ENCODE results near the gene OOSP4B. TPM values are rescaled to one million over a fixed set of nuclear protein-coding genes. Genes with fewer than 3 reads are reported as not detected.

The OOSP4B gene
- total RNA-seq, 2 experiments from 2014 or later: not detected

DNA sequence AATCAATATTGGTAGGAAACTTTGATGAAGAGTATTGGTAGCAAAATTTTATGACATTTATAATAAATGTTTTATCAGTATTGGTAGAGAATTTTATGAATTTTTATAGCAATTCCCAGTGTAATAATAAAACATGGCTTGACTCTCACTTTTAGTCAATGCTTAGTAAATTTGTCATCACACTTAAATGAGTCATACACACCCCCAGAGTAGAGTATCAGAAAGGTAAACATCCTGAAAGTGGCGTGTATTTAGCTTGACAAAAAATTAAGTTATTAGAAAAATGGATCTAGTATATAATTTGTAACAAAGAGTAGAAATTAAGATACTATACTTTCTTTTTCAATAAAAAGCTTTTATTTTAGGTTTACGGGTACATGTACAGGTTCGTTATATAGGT lies 42.1 kb downstream of the OOSP4B start:
- Histone ChIP-seq H3K4me3 (ENCODE audit: low read length) (no peak overlapping the region), H3K4me1 (ENCODE audit: insufficient read depth, low read length) (no peaks in the 10 kb centered on the region), H3K27me3 (ENCODE audit: control insufficient read depth in 1 of 2, insufficient read depth in 2 of 2, low read length in 2 of 2) (no peaks in the 10 kb centered on the region), H3K36me3 (ENCODE audit: insufficient read depth, low read length) (no peaks in the 10 kb centered on the region), H3K9me3 (ENCODE audit: control insufficient read depth in 1 of 2, insufficient read depth in 1 of 2, low read length in 2 of 2) (no peaks in the 10 kb centered on the region), H3K27ac (ENCODE audit: low read depth in 1 of 2, low read length in 2 of 2) (no peak overlapping the region)
- POLR2A ChIA-PET: no interaction called here
- CTCF ChIA-PET: no interaction called here
- no peaks in the 10 kb centered on the region for H3K4me1 Mint-ChIP-seq (ENCODE audit: low read depth)
- no peaks in the 10 kb centered on the region for H3K36me3 Mint-ChIP-seq (ENCODE audit: low read depth)
- no peak for TF ChIP-seq CTCF (IDR thresholded peaks at IDR 0.05)
- intact Hi-C loops (cut with DNase I, micrococcal nuclease): no loop called here
- ATAC-seq (ENCODE audit: poor library complexity) (no peak), DNase-seq (no peak)
- H3K27me3 Mint-ChIP-seq: no peaks in the 10 kb centered on the region
- no peaks in the 10 kb centered on the region for H3K9me3 Mint-ChIP-seq
- H3K27ac Mint-ChIP-seq: no peak overlapping the region
- H3K4me3 Mint-ChIP-seq: no peak overlapping the region

GRCh38 chr11:60059521-60060240 lies 42.7 kb downstream of the OOSP4B start:
- CTCF ChIA-PET: no interaction called here
- H3K9me3 ChIP-seq (ENCODE audit: control insufficient read depth in 1 of 2, insufficient read depth in 1 of 2, low read length in 2 of 2): no peaks in the 10 kb centered on the region
- no peaks in the 10 kb centered on the region for H3K27me3 Mint-ChIP-seq
- ATAC-seq (ENCODE audit: poor library complexity): no peak
- POLR2A ChIA-PET: no interaction called here
- no peak overlapping the region for H3K4me3 ChIP-seq (ENCODE audit: low read length)
- DNase-seq: no peak
- no peaks in the 10 kb centered on the region for H3K4me1 ChIP-seq (ENCODE audit: insufficient read depth, low read length)
- no peak overlapping the region for H3K27ac Mint-ChIP-seq
- H3K9me3 Mint-ChIP-seq: no peaks in the 10 kb centered on the region
- H3K36me3 Mint-ChIP-seq (ENCODE audit: low read depth): no peaks in the 10 kb centered on the region
- no peak overlapping the region for H3K27ac ChIP-seq (ENCODE audit: low read depth in 1 of 2, low read length in 2 of 2)
- TF ChIP-seq CTCF (IDR thresholded peaks at IDR 0.05): no peak
- intact Hi-C loops (cut with DNase I, micrococcal nuclease): no loop called here
- H3K4me1 Mint-ChIP-seq (ENCODE audit: low read depth): no peaks in the 10 kb centered on the region
- no peaks in the 10 kb centered on the region for H3K36me3 ChIP-seq (ENCODE audit: insufficient read depth, low read length)
- H3K27me3 ChIP-seq (ENCODE audit: control insufficient read depth in 1 of 2, insufficient read depth in 2 of 2, low read length in 2 of 2): no peaks in the 10 kb centered on the region
- H3K4me3 Mint-ChIP-seq: no peak overlapping the region

DNA sequence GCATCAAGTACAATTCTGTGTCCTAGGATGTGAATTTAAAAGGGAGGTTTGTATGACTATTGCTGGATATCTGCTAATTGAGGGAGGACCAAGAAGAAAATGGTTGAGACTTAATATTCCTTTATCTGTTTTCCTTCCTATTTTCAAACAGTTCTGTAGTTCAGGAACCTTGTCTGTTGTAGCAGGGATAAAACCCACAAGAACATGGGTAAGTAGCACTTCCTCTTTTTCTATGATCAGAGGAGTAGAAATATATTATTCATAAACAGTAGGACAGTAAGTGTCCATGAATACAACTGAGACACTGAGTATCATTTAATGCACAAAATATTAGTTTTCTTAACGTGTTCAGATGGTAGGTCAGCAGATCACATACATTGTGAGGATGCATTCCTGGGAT lies 47.1 kb downstream of the OOSP4B start:
- H3K4me3 ChIP-seq (ENCODE audit: low read length): no peak overlapping the region
- DNase-seq (peak in 3 of 14 experiments; percentile 1 to 16 (median 9)), ATAC-seq (ENCODE audit: poor library complexity) (no peak)
- intact Hi-C loops (cut with DNase I, micrococcal nuclease): no loop called here
- Mint-ChIP-seq H3K27ac (no peak overlapping the region), H3K27me3 (no peaks in the 10 kb centered on the region), H3K36me3 (ENCODE audit: low read depth) (no peaks in the 10 kb centered on the region), H3K9me3 (no peaks in the 10 kb centered on the region), H3K4me3 (no peak overlapping the region), H3K4me1 (ENCODE audit: low read depth) (no peaks in the 10 kb centered on the region)
- CTCF ChIA-PET: no interaction called here
- H3K36me3 ChIP-seq (ENCODE audit: insufficient read depth, low read length): no peaks in the 10 kb centered on the region
- POLR2A ChIA-PET: no interaction called here
- no peak for TF ChIP-seq CTCF (IDR thresholded peaks at IDR 0.05)
- no peaks in the 10 kb centered on the region for H3K4me1 ChIP-seq (ENCODE audit: insufficient read depth, low read length)
- no peaks in the 10 kb centered on the region for H3K9me3 ChIP-seq (ENCODE audit: control insufficient read depth in 1 of 2, insufficient read depth in 1 of 2, low read length in 2 of 2)
- no peak overlapping the region for H3K27ac ChIP-seq (ENCODE audit: low read depth in 1 of 2, low read length in 2 of 2)
- H3K27me3 ChIP-seq (ENCODE audit: control insufficient read depth in 1 of 2, insufficient read depth in 2 of 2, low read length in 2 of 2): no peaks in the 10 kb centered on the region
